DND-41 (cell line): ENCODE measurements around the gene FIBCD1.

Experiments
- ATAC-seq: fragments of 200-7000 bp; cut with Tn5 transposase; 3 replicates; pipeline ENCODE4 v1.9.1; 2021; ENCODE audit warnings: low read depth; ENCODE audit not compliant: insufficient read depth
- DNase-seq: peaks from one replicate; pipeline ENCODE4 v3.0.0-alpha.2; 2020
- H2AFZ ChIP-seq: 2 replicates; pipeline ENCODE4 v1.6.0; 2012; ENCODE audit warnings: low read depth, low read length
- H3K27ac ChIP-seq: 2 replicates; pipeline ENCODE4 v1.5.1; 2012; ENCODE audit warnings: low read length, inconsistent platforms
- H3K27me3 ChIP-seq: fragments of 200-600 bp; sonication (generic); 2 replicates; pipeline ENCODE4 v1.6.0; 2012; ENCODE audit warnings: low read length, mild to moderate bottlenecking, inconsistent platforms; ENCODE audit not compliant: insufficient read depth, poor library complexity
- H3K36me3 ChIP-seq: 2 replicates; pipeline ENCODE4 v1.5.1; 2012; ENCODE audit warnings: low read length, inconsistent platforms; ENCODE audit not compliant: insufficient read depth
- H3K4me1 ChIP-seq: 2 replicates; pipeline ENCODE4 v1.5.1; 2012; ENCODE audit warnings: mild to moderate bottlenecking, low read length; ENCODE audit not compliant: insufficient read depth
- H3K4me2 ChIP-seq: 2 replicates; pipeline ENCODE4 v1.6.0; 2012; ENCODE audit warnings: mild to moderate bottlenecking, moderate library complexity, low read length, inconsistent platforms; ENCODE audit not compliant: insufficient read depth
- H3K4me3 ChIP-seq, 2 experiments: fragments of 200-600 bp in 1 of 2; shearing (Covaris generic) in 1 of 2; 2 replicates each; pipeline ENCODE4 v1.5.1; 2012 to 2016; ENCODE audit warnings: inconsistent platforms in 2 of 2, low read length in 2 of 2, mild to moderate bottlenecking in 2 of 2, low read depth in 1 of 2, moderate library complexity in 1 of 2
- H3K79me2 ChIP-seq: 2 replicates; pipeline ENCODE4 v1.6.0; 2012; ENCODE audit warnings: low read length, inconsistent platforms; ENCODE audit not compliant: insufficient read depth
- H3K9ac ChIP-seq: 2 replicates; pipeline ENCODE4 v1.6.0; 2012; ENCODE audit warnings: low read depth, mild to moderate bottlenecking, inconsistent platforms, low read length, moderate library complexity
- H3K9me3 ChIP-seq: 2 replicates; pipeline ENCODE4 v1.5.1; 2012; ENCODE audit warnings: low read length, moderate library complexity, mild to moderate bottlenecking, inconsistent platforms; ENCODE audit not compliant: insufficient read depth, severe bottlenecking
- H4K20me1 ChIP-seq: 2 replicates; pipeline ENCODE4 v1.6.0; 2012; ENCODE audit warnings: low read length; ENCODE audit not compliant: insufficient read depth
- EZH2 ChIP-seq: IDR thresholded peaks from 3 replicates; pipeline ENCODE4 v1.6.1; 2012; ENCODE audit warnings: borderline replicate concordance, low read depth, mild to moderate bottlenecking, moderate library complexity, low read length, inconsistent platforms; ENCODE audit not compliant: severe bottlenecking
- TF ChIP-seq, protein P1 (sequence below): IDR thresholded peaks from 2 replicates; pipeline ENCODE4 v1.5.1; 2012; ENCODE audit warnings: borderline replicate concordance, low read length, moderate library complexity, mild to moderate bottlenecking; ENCODE audit not compliant: poor library complexity, severe bottlenecking; ENCODE audit errors: extremely low read depth

Gene FIBCD1

DNA sequence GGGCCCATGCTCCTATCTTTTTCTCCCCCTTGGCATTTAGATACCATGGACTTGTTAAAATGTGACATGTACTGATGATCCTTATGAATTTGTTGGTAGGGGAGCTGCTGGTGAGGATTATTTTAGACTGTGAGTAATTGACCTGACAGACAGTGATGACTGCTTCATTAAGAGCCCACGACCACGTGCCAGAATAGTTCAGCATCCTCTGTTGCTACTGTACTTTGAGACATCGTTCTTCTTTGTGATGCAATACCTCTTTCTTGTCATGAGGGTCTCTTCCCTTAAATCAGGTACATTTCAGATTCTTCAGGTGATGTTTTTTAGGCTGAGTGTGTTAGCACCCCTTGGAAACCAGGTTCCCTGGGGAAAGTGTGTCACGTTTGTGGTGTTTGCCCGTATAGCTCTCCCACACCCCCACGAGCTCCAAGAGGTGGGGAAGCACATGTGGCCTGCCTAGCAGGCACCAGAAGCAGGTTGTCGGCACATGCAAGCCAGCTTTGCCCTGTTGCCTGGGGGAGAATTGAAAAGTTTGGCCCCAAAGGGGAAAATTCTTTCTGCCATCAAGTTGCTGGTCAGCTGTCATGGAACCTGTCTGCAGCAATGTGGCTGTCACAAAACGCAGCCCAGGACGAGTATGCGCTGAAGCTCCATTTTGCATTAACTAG, 67.5 kb downstream of the FIBCD1 start:
- no peak overlapping the region for H3K4me3 ChIP-seq
- H3K4me2 ChIP-seq: no peak overlapping the region
- no peaks in the 10 kb centered on the region for H3K4me1 ChIP-seq
- no peaks in the 10 kb centered on the region for H3K27me3 ChIP-seq
- H3K36me3 ChIP-seq: peaks cover 81% of the 10 kb centered on the region
- peaks cover 31% of the 10 kb centered on the region for H4K20me1 ChIP-seq
- H3K9ac ChIP-seq: no peak overlapping the region
- no peak overlapping the region for H3K27ac ChIP-seq
- no peaks in the 10 kb centered on the region for H3K9me3 ChIP-seq
- ATAC-seq (no peak), DNase-seq (no peak)
- no peak overlapping the region for H2AFZ ChIP-seq
- TF ChIP-seq, protein P1, sequence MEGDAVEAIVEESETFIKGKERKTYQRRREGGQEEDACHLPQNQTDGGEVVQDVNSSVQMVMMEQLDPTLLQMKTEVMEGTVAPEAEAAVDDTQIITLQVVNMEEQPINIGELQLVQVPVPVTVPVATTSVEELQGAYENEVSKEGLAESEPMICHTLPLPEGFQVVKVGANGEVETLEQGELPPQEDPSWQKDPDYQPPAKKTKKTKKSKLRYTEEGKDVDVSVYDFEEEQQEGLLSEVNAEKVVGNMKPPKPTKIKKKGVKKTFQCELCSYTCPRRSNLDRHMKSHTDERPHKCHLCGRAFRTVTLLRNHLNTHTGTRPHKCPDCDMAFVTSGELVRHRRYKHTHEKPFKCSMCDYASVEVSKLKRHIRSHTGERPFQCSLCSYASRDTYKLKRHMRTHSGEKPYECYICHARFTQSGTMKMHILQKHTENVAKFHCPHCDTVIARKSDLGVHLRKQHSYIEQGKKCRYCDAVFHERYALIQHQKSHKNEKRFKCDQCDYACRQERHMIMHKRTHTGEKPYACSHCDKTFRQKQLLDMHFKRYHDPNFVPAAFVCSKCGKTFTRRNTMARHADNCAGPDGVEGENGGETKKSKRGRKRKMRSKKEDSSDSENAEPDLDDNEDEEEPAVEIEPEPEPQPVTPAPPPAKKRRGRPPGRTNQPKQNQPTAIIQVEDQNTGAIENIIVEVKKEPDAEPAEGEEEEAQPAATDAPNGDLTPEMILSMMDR: no peak
- no peak for TF ChIP-seq EZH2
- H3K79me2 ChIP-seq: peaks cover 16% of the 10 kb centered on the region

DNA sequence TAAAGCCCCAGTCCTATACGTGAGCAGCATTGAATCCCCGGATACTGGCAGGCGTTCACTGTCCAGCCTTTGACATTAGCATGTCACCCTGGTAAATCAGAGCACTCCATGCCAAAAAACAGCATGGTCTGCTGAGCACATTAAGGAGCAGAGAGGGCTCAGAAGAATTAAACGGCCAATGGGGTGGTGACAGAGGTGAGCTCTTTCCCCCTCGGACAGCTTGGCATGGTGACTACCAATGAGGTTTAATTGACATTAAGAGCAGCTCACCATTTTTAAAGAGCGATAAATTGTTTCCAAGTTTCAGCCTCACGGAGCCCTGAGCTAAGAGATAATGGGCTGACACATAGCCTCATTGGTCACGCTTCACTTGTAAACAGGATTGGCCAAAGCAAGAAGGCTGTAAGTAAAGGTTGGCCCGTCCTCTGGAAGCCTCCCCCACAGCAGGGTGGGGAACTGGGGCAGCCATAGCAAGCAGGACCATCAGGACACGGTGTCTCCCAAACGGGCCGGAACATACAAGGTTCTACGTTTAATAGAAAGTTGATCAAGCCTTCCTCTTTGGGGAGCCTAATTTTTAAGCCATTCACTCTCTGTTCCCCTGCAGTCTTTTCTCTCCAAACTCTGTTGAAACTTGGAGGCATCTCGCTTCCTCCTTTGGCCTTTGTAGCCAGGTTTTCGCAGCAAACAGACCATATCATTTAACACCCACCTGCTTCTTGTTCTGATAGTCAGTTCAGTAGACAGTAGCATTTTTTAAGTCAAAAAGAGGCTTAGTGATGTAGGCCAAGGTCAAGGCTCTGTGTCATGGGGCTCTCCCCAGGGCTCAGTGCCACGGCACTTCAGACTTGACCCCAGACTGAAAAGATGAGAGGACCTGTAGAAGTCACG, 68.3 kb downstream of the FIBCD1 start:
- Histone ChIP-seq H2AFZ (no peak overlapping the region), H3K27me3 (no peaks in the 10 kb centered on the region), H3K79me2 (peaks cover 21% of the 10 kb centered on the region), H3K9ac (no peak overlapping the region), H3K36me3 (peaks cover 84% of the 10 kb centered on the region), H3K4me3 (no peak overlapping the region), H4K20me1 (peaks cover 35% of the 10 kb centered on the region), H3K4me1 (no peaks in the 10 kb centered on the region), H3K4me2 (no peak overlapping the region), H3K9me3 (no peaks in the 10 kb centered on the region), H3K27ac (no peak overlapping the region)
- TF ChIP-seq, protein P1: no peak
- no peak for TF ChIP-seq EZH2
- no peak for ATAC-seq
- DNase-seq: no peak

DNA sequence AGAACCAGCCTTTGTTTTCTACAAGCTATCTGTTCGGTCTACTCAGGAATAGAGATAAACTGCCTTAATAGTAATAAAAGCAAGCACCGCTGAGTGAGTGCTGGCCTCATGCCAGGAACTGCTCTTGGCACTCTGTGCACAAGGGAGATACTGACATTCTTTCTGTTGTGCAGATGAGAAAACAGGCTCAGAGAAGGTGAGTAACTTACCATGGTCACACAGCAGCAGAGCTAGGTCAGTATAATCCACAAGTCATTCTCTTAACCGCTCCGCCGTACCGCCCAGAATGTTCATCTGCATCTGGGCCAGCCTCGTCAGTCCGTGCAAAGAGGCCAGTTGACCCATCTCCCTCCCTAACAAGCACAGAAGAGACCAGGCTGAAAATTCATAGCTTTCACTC, 69.8 kb downstream of the FIBCD1 start:
- no peaks in the 10 kb centered on the region for H3K9me3 ChIP-seq
- peaks cover 27% of the 10 kb centered on the region for H3K79me2 ChIP-seq
- no peak overlapping the region for H2AFZ ChIP-seq
- H3K27me3 ChIP-seq: no peaks in the 10 kb centered on the region
- no peaks in the 10 kb centered on the region for H3K4me1 ChIP-seq
- H3K27ac ChIP-seq: no peak overlapping the region
- no peak overlapping the region for H3K9ac ChIP-seq
- ATAC-seq (no peak), DNase-seq (no peak)
- no peak overlapping the region for H3K4me3 ChIP-seq
- TF ChIP-seq, protein P1: no peak
- no peak for TF ChIP-seq EZH2
- no peak overlapping the region for H3K4me2 ChIP-seq
- peaks cover 37% of the 10 kb centered on the region for H4K20me1 ChIP-seq
- H3K36me3 ChIP-seq: peaks cover 82% of the 10 kb centered on the region
